ENCODE results near the gene PTPN4.

DNA sequence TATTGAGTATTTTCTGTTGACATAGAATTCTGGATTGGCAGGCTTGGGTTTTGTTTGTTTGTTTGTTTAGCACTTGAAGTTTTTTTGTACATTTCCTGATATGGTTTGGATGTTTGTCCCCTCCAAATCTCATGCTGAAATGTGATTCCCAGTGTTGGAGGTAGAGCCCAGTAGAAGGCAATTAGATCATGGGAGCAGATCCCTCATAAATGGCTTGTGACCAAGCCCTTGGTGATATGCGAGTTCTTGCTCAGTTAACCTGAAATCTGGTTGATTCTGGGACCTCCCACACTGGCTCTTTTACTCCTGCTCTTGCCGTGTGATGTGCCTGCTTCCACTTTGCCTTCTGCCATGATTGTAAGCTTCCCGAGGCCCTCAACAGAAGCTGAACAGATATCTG is 98.0 kb downstream of the PTPN4 start:
- no peak for TF ChIP-seq EZH2phosphoT487 (IDR thresholded peaks at IDR 0.05; ENCODE audit: insufficient read depth, low read depth)
- no peak for TF ChIP-seq EZH2 (IDR thresholded peaks at IDR 0.05; ENCODE audit: insufficient read depth, poor library complexity, severe bottlenecking)
